K562 (cell line): ENCODE data around the gene NAPA. TPM values are rescaled to one million over a fixed set of nuclear protein-coding genes. Genes with fewer than 3 reads are reported as not detected.

Experiments used
- ARID3B ChIP-seq: fragments of 250-450 bp; sonication (Bioruptor Pico); IDR thresholded peaks from 2 replicates; pipeline ENCODE4 v1.4.0; 2020; ENCODE audit warnings: borderline replicate concordance
- CBFA2T3 ChIP-seq: fragments of 450-650 bp; IDR thresholded peaks from 2 replicates; pipeline ENCODE4 v1.6.1; 2017
- CBX3 ChIP-seq, 2 experiments: IDR thresholded peaks; 1 replicate in 1 of 2; 2 replicates in 1 of 2; pipeline ENCODE4 v1.6.1; 2012; ENCODE audit warnings: inconsistent platforms in 2 of 2, low read length in 2 of 2, borderline replicate concordance in 1 of 2, control low read depth in 1 of 2
- E2F5 ChIP-seq: sonication (generic); formaldehyde crosslinking; IDR thresholded peaks from 2 replicates; pipeline ENCODE4 v1.8.0; 2022; ENCODE audit warnings: mild to moderate bottlenecking, missing genetic modification reagents
- ERF ChIP-seq: fragments of 450-650 bp; formaldehyde crosslinking; IDR thresholded peaks from 2 replicates; pipeline ENCODE4 v1.4.0; 2020; ENCODE audit warnings: mild to moderate bottlenecking, mixed read lengths
- FIP1L1 ChIP-seq: fragments of 200-400 bp; formaldehyde crosslinking; IDR thresholded peaks from 2 replicates; pipeline ENCODE4 v1.6.1; 2018; ENCODE audit warnings: mild to moderate bottlenecking, low read depth, low read length; ENCODE audit not compliant: poor library complexity, severe bottlenecking
- HLTF ChIP-seq: fragments of 450-650 bp; IDR thresholded peaks from 2 replicates; pipeline ENCODE4 v1.6.1; 2016
- HMGXB4 ChIP-seq: sonication (generic); formaldehyde crosslinking; IDR thresholded peaks from 2 replicates; pipeline ENCODE4 v1.8.1; 2023; ENCODE audit warnings: mild to moderate bottlenecking, missing genetic modification reagents
- REST ChIP-seq, 2 experiments: fragments of 450-650 bp; formaldehyde crosslinking in 1 of 2; IDR thresholded peaks; 2 replicates each; pipeline versions ENCODE4 v1.4.0 to v1.6.1; 2014 to 2020; ENCODE audit warnings: mild to moderate bottlenecking in 2 of 2, borderline replicate concordance in 1 of 2, low read depth in 1 of 2
- SMAD4 ChIP-seq: fragments of 250-450 bp; sonication (Bioruptor Pico); conservative IDR thresholded peaks from 2 replicates; pipeline ENCODE4 v1.8.0; 2021; ENCODE audit warnings: inconsistent platforms, mild to moderate bottlenecking, moderate library complexity
- TAF9B ChIP-seq: fragments of 450-650 bp; IDR thresholded peaks from 2 replicates; pipeline ENCODE4 v1.6.1; 2018; ENCODE audit warnings: mild to moderate bottlenecking; ENCODE audit not compliant: partially characterized antibody
- USF2 ChIP-seq: sonication (generic); formaldehyde crosslinking; IDR thresholded peaks from 2 replicates; pipeline ENCODE4 v1.5.0; 2020; ENCODE audit warnings: missing genetic modification reagents
- polyA plus RNA-seq, 8 experiments: library from polyadenylated mRNA; depleted of rRNA in 4 of 8; stranded (reverse) in 5 of 8; unstranded in 3 of 8; fragments of >200 nt; fragmentation: Nextera tagmentation in 2 of 8; fragmentation: Illumina TruSeq in 1 of 8; extraction: Ambion mirVana in 2 of 8; extraction: Trizol in 1 of 8; gene quantifications; 2 replicates each; pipeline versions ENCODE4 v1.2.1 to v1.2.3, GENCODE V29; 2011 to 2014; ENCODE audit warnings: inconsistent platforms in 1 of 8, missing spikeins in 1 of 8
- total RNA-seq, 7 experiments: library from RNA; depleted of rRNA in 6 of 7; stranded (reverse); fragments of >200 nt in 6 of 7; fragmentation: Illumina TruSeq in 2 of 7; extraction: Trizol in 2 of 7; gene quantifications; 2 replicates each; pipeline versions ENCODE4 v1.2.1 to v1.2.3, GENCODE V29; 2011 to 2021; ENCODE audit warnings: low replicate concordance in 1 of 7

Gene NAPA
- total and polyA plus RNA-seq, 9 of the 15 experiments (the other 6 are each of a cell fraction or from before 2014, with no cell fraction given): 5.4 to 98.6 (median 77.5) TPM

GRCh38 chr19:47446534-47447469, 68.1 kb downstream of the NAPA start (continued):
- TF ChIP-seq HMGXB4 (CRISPR knock-in tag) (no peak), ARID3B (CRISPR knock-in tag) (no peak), CBFA2T3 (no peak), TAF9B (no peak), SMAD4 (CRISPR knock-in tag) (no peak), FIP1L1 (no peak), CBX3 (IDR thresholded peaks at IDR 0.05; ENCODE audit: borderline replicate concordance in 1 of 2, low read length in 2 of 2) (no peak), HLTF (peak; percentile 91), REST (IDR thresholded peaks at IDR 0.05; ENCODE audit: borderline replicate concordance) (no peak), REST (CRISPR knock-in tag; IDR thresholded peaks at IDR 0.05; ENCODE audit: low read depth) (no peak), ERF (no peak), E2F5 (CRISPR knock-in tag) (no peak), USF2 (CRISPR knock-in tag) (no peak)
